GM19328 (cell line): Measurements from ENCODE around the gene ZSCAN9.

Source experiments
- ATAC-seq: cut with Tn5 transposase; IDR thresholded peaks from one replicate; pipeline ENCODE4 v1.9.1; 2021; ENCODE audit warnings: mild to moderate bottlenecking, moderate library complexity; ENCODE audit not compliant: unreplicated experiment

Gene ZSCAN9

DNA sequence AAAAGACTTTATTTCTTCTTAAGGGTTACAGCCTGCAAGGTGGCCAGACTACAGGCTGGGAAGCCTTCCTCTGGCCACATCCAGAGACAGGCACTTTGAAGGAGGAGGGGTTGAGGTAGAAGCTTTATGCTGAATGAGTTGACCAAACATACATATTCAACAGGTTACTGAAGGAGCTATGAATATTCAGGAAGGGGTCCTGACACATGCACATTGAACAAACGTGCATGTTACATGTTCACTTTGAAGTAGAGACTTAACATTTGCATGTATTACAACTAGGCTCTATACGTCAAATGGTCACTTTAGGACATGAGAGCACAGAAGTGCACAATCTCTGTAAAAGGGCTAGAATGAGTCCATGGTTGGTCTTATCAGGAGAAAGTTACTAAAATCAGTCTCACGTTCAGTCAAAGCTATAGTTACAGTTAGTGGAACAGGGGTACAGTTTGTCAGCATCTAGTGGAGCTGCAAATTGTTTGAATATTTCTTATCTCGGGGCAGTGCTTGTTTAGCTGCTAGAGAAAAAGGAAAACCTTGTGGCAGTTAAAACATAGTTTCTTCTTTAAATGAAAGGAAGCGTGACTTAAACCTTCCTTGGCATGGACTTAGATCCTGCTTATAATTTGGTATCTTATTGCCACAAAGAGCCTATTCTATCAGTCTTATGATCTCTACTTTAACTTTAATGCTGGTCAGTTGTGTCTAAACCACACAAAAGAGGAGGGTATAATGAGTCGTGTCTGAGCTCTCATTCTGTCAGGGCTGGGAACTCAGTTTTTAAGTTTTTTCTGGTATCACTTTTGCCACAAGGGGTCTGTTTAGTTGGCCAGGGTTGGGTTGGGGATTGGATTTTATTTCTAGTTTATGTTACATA lies 4.6 kb upstream of the ZSCAN9 start:
- no peak for ATAC-seq

DNA sequence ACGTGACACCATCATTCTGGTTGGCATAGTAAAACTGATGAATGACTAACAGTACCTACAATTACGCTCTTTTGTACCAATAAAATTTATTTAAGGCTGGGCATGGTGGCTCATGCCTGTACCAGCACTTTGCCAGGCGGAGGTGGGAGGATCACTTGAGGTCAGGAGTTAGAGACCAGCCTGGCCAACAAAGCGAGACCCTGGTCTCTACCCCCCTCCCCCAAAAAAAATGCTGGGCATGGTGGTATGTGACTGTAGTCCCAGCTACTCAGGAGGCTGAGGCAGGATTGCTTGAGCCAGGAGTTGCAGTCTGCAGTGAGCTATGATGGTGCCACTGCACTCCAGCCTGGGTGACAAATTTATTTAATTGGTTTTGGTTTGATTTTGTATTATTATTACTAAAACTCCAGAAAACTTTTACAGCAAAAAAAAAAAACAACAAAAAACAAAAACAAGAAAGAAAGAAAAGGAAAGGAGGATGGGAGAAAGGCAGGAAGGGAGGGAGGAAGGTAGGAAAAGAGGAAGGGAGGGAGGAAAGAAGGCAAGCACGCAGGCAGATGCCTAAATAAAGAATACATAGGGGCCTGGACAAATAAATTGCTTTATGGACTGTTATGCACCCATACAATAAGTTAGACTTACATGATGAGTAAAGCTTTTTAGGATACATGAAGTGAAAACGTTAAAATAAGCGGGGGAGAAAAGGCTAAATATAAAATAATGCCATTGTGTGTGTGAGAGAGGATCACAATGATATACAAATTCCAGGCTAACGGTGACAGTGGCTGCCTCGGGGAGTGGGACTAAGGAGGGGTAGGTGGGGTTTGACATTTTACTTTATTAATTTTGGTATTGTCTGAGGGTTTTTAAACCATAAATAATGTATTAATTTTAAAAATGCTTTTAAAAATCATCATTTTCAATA lies 682 bp upstream of the ZSCAN9 start:
- no peak for ATAC-seq

DNA sequence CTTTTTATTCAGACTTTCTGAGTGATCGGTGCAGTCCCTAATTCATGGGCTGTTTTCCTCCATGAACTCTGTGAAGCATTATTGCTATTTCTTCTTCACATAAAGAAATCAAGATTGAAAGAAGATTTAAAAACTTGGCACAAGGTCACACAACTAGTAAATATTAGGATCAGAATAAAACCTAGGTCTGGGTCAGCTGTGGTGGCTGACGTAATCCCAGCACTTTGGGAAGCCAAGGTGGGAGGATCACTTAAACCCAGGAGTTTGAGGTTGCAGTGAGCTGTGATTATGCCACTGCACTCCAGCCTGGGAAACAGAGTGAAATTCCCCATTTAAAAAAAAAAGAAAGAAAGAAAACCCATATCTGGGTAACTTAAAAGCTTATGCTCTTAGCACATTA lies 1.4 kb downstream of the ZSCAN9 start:
- no peak for ATAC-seq

DNA sequence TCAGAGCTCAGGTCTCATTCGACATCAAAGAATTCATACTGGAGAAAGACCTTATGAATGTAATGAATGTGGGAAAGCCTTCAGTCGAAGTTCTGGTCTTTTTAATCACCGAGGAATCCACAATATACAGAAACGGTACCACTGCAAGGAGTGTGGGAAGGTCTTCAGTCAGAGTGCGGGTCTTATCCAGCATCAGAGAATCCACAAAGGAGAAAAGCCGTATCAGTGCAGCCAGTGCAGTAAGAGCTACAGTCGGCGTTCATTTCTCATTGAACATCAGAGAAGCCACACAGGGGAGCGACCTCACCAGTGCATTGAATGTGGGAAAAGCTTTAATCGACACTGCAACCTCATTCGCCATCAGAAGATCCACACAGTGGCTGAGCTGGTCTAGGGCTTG lies 7.7 kb downstream of the ZSCAN9 start:
- ATAC-seq, result no peak

DNA sequence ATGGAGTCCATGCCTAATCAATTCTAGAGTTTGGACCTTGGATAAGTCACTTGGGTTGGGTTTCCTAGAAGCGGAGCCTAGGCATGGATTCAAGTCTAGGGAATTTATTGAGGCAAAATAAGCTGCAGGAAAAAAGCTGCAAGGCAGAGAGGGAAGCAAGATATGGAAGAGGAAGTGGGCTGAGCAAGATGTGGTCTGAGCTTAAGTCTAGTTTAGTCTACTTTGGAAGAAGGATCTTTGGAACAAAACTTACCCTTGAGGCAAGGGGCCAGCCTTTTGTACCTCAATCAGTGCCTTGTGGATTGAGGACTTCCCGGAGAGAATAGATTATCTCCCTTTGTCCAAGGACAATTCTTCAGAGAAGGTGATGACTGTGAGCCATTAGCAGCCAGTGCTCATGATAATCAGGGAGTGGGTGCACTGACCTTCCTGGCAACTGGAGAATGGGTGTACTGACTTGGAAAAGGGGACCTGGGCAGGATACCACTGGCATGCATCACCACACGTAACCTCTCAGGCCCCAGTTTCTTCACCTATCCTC lies 10.9 kb downstream of the ZSCAN9 start:
- no peak for ATAC-seq

DNA sequence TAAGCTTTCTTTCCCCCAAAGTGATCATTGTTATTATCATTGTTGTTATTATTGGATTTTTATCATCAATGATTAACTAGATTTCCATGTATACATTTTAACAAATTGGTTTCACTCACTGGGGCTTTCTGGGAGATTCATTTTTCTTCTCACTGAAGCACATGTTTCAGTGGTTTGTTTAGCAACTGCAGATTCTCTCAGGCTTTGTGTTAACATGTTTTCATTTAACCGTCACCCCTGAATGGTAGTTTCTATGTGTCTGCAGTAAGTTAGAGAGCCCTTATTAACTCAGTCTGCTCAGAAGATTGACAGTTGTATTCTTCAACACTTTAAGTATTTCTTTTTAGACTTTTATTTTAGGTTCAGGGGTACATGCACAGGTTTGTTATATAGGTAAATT lies 14.6 kb downstream of the ZSCAN9 start:
- no peak for ATAC-seq

DNA sequence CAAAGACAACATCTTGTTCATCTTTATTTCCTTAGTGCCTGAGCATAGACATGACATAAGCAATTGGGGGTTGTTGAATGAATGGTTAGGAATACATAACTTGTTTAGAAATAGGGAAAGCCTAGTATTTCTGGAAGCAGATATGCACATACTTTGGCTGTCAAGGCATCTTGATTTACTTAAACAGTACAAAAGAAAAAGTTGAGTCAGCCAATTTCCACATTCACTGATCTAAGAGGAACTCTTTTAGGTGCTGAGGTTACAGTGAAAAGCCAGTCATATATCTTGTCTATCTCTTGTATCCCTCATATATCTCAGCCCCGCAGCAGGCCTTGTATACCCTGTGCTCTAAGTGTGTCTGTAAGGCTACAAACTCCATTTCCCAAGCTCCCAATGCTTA lies 15.4 kb downstream of the ZSCAN9 start:
- ATAC-seq, result no peak

DNA sequence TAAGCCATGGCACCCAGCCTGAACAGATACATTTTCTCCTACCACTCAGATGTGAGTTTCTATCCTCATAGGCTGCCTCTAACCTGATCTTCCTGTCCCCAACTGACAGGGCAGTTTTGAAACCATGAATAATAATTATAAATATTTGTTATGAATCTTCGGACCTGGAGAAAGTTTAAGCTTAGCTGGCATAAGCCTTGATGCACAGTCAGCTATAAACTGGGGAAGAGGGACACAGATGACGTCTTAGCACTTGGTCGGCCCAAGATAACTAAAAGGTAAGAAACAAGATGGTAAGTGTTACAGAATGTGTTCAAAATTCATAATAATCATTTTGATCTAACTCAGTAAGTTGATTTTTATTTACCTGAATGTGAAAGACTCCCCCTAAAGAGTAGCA lies 18.9 kb downstream of the ZSCAN9 start:
- no peak for ATAC-seq

DNA sequence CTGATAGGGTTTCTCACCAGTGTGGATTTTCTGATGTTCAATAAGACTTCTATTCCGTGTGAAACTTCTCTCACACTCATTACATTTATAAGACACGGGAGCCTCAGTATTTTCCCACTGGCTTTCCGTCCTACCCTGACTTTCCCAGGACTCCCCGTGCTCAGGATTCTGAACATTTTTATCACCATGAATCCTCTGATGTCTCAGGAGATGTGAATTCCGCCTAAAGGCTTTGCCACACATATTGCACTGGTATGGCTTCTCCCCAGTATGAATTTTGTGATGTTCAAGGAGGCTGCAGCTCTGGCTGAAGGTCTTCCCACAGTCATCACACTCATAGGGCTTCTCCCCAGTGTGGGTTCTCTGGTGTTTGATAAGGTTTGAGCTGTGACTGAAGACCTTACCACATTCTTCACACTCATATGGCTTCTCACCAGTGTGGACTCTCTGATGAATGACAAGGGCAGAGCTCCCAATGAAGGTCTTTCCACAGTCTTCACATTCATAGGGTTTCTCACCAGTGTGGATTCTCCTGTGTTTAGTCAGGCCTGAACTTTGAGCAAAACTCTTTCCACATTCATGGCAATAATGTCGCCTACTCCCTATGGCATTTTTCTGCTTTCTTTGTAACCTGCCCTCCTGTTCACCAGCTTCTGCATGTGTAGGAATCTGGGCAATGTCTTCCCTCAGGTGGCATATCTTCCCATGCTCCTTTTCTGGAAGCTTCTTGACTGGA lies 20.3 kb downstream of the ZSCAN9 start:
- ATAC-seq, result no peak

DNA sequence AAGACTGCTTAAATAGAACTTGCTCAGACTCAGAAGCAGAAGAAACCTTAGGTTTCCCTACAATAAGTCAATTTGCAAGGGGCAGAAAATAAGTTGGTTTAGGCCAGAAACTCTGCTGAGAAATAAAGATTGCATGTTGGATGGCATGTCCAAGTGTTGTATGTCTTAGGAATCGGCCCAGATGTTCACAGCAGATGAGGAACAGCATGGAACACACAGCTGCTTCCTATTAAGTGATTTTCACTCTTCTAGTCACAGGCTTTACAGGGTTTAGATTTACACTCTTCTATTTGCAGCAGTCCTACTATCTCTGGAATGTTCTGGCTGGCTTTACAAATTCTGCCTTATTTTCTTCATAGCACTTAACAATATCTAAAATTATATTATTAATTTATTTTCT lies 23.8 kb downstream of the ZSCAN9 start:
- ATAC-seq, result no peak

DNA sequence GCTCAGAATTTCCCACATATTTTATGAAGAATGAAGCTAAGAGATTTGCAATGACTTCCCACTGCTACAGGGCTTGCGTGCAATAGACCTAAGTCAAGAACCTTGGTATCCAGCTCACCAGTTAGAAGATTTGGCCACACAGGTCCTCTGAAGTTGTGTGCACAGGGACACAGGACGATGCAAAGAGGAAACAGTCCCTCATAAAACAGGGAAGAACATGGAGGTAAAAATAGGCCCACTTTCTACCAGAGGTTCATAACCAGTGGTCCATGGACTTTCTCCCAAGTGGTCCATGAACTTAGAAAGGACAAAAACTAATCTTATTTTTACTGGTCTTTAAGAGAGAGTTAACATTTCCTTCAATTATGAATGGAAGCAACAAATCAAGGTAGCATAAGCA lies 25.7 kb downstream of the ZSCAN9 start:
- no peak for ATAC-seq

DNA sequence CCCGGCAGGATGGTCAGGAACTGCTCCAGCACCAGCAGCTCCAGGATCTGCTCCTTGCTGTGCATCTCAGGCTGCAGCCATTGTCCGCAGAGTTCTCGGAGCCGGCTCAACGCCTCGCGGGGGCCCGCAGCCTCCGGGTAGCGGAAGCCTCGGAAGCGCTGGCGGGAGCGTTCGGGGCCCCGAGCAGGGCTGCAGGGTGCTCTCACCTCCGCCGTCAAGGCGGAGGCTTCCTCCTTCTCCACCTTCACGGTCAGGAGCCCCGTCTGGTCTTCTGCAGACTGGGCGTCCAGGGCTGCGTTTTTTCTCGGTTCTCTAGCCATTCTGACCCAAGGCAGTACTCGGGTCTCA lies 26.6 kb downstream of the ZSCAN9 start:
- ATAC-seq, result peak; percentile 32

DNA sequence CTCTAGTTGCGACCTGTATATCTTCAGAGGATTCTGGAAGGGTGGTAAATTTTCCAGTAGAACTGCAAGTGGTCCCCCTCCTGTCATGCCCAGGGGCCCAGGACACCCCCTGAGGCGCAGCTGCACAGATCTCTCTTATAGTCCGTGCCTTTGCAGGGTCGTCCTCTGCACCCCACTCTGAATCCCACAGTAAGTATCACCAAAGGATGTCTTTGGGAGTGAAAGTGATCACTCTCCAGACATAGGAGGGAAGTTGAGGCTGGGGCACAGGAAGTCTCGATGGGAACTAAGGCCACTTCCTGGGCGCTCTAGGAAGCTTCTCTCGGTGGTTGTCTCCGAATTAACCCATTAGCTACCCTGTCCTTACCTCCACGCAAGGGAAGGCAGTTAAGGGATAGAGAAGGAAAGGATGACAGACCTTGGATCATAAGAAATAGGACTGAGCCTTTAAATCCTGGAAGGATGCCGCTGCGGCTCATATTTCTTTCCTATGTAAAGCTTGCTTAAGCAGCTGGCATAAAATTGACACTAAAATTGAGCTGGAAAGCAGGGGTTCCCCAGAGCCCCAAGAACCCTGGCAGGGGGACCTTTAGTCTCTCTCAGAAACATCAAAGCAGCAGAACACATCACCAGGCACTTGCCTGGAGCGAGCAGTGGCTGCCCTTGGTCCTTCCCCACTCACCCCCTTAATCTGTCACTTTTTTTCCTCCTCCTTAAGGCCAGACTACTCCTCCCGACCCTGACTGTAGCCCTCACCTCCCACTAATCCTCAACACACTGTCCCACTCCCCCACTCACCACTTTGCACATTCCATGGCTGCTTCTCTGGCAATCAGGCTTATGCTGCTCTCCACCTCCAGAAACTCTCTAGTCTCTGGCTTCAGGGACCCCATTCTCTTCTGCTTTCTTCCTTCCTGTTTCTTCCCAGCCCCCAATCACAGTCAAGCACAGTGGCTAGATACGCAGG lies 27.2 kb downstream of the ZSCAN9 start, which contains the start of gene ZKSCAN4:
TSS of gene ZKSCAN4 (minus strand) at position 261 of the 967 bp plus-strand sequence. CDS start 289 bp downstream, outside the sequence.
- peak; percentile 82 for ATAC-seq

DNA sequence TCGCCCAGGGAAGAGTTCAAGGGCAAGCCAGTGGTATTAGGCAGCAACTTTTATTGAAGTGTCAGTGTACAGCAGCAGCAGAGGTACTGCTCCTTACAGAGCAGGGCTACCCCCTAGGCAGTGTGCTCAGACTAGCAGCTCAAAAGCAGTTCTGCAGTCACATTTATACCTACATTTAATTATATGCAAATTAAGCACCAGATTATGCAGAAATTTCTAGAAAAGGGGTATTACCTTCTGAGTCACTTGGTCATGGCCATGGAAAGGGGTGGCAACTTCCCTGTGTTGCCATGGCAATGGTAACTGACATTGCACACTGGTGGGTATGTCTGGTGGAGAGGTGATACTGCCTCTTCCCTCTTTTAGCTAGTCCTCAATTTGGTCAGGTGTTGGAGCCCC lies 29.0 kb downstream of the ZSCAN9 start:
- ATAC-seq, result no peak

DNA sequence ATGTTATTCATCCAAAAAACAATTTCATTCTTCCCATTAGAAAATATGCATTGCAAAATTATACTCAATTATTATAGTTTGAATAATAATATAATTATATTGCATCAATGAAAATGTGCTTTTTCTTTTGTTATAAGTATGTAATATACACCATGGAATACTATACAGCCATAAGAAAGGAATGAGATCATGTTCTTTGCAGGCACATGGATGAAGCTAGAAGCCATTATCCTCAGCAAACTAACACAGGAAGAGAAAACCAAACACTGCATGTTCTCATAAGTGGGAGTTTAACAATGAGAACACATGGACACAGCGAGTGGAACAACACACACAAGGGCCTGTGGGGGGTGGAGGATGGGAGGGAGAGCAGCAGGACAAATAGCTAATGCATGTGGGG lies 32.0 kb downstream of the ZSCAN9 start:
- ATAC-seq, result no peak

DNA sequence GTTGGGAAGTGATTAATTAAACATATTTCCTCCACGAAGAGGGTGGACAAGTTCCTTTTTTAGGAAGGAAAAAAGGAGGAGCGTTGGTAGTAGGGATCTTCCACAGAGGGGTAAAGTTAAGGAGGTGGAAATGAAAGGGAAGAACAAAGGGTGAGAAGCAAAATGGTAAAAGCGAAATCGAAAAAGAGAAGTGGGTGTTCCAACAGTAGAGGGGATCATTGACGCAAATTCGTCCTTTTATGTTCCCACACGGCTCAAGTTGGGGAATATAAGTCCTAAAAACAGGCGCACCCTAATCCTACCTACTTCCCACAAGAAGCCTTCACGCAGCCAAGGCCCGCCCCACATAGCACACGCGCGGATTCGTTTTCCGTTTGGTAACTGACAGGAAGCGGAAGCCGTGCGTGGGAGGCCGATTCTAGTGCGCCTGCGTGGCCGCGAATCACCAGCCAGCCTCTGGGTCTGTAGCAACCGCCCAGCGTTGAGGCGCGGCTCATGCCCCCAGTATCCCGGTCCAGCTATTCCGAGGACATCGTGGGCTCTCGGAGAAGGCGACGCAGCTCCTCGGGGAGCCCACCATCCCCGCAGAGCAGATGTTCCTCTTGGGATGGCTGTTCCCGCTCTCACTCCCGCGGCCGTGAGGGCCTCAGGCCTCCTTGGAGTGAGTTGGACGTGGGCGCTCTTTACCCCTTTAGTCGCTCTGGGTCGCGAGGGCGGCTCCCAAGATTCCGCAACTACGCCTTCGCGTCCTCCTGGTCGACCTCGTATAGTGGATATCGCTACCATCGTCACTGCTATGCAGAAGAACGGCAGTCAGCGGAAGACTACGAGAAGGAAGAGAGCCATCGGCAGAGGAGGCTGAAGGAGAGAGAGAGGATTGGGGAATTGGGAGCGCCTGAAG lies 34.1 kb downstream of the ZSCAN9 start, which contains the start of gene NKAPL:
TSS of gene NKAPL (plus strand) at position 421 of the 901 bp plus-strand sequence. CDS start at position 496, 75 bp downstream.
- no peak for ATAC-seq

DNA sequence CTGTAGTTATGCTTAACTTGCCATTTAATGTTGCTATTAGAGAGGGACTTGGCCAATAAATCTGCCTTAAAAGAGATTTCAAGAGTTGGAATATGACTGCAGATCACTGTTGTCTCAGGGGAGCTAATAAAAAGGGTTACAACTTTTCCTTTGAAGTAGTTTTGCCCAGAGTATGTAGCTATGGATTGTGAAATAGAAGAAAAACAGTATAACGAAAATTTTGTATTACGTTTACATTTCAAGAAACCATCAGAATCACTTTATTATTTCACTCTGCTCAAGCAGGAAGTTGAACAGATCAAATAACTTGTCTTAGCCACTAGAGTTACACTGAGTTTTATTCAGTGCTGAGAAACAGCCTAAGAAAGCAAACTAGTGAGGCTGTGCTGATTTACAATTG lies 38.8 kb downstream of the ZSCAN9 start:
- ATAC-seq, result no peak

DNA sequence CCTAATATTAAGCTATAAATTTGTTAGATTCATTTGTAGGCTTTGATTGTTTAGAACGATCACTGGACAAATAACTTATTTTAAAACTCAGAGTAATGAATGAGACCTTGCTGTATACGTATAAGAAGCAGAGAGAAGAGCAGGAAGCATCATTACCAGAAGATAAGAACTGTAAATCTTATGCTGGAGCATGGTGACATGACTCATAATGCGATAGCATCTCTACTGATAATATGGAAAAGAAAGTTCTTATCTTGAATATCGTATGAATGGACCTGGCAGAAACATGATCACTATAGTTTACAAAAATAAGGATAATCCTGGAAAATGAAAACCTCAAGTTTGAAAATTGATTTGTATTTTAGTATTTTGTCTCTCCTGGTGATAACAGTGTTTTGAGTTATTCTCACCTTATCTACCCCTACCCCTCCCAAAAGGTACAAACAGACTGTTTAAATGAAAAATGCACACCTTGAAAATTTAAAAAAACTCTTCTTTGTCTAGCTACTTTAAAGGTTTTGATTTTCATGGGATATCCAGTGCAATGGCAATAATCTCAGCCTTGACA lies 39.8 kb downstream of the ZSCAN9 start:
- no peak for ATAC-seq
